HL-60 (cell line): Measurements from ENCODE around the gene SMC1A.
"Not testable (repeated sequence)": the region's sequence is repeated elsewhere in the genome, so short reads cannot be mapped to it uniquely, and the experiment has no call there.

Experiments
- DNase-seq, 2 experiments: peaks; one replicate each; pipeline ENCODE4 v3.0.0-alpha.2; 2010 to 2020; ENCODE audit warnings: low read depth in 1 of 2, low spot score in 1 of 2
- H3K27ac ChIP-seq: fragments of 250-450 bp; sonication (Bioruptor Pico); replicated peaks from 2 replicates; pipeline ENCODE4 v1.5.1; 2020; ENCODE audit warnings: mild to moderate bottlenecking, moderate library complexity
- H3K27me3 ChIP-seq: fragments of 250-450 bp; sonication (Bioruptor Pico); 2 replicates; pipeline ENCODE4 v1.5.1; 2021; ENCODE audit warnings: mild to moderate bottlenecking, moderate library complexity; ENCODE audit not compliant: insufficient read depth, poor library complexity, severe bottlenecking
- H3K4me3 ChIP-seq: replicated peaks from 2 replicates; pipeline ENCODE4 v1.5.1; 2011; ENCODE audit warnings: mild to moderate bottlenecking, control low read depth, low read length; ENCODE audit not compliant: insufficient read depth
- CTCF ChIP-seq: IDR thresholded peaks from one replicate; pipeline ENCODE4 v1.5.1; 2011; ENCODE audit warnings: low read length, control low read depth, inconsistent platforms; ENCODE audit not compliant: insufficient read depth
- GABPA ChIP-seq: IDR thresholded peaks from 2 replicates; pipeline ENCODE4 v1.6.1; 2012; ENCODE audit warnings: low read depth
- POLR2AphosphoS5 ChIP-seq: IDR thresholded peaks from 2 replicates; pipeline ENCODE4 v1.6.1; 2012; ENCODE audit warnings: low read depth
- SPI1 ChIP-seq: IDR thresholded peaks from 2 replicates; pipeline ENCODE4 v1.6.1; 2012; ENCODE audit warnings: low read depth, mild to moderate bottlenecking, borderline replicate concordance
- TF ChIP-seq, protein P1 (sequence below): IDR thresholded peaks from 2 replicates; pipeline ENCODE4 v1.6.1; 2012; ENCODE audit warnings: low read depth; ENCODE audit not compliant: insufficient replicate concordance

The SMC1A gene

DNA sequence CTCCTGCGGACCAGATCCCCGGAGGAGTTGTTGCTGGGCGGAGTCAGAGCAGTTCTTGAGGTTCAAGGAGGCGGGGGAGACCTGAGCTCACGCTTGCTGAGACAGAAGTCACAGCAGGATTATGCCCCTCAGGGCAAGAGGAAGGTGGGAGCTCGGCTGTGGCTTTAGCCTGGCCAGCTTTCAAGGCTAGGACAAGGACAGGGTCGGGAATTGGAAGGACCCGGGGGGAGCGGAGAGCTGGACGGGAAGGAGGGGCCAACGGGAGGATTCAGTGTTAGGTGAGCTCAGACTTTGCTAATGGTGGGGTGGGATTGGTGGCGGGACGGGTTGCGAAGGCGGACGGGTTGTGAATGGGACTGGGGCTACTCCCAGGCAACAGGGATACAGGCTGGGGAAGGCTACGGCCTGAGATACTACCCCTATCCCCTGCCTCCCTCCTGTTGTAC, 430 bp upstream of the SMC1A start, which contains the start of gene RIBC1:
Gene RIBC1, plus strand, starts transcription at position 13 of the 446 bp plus-strand sequence. CDS start 3,404 bp downstream, outside the sequence.
- Histone ChIP-seq H3K27me3 (no peaks in the 10 kb centered on the region), H3K27ac (peak within 1 kb of the TSS; percentile 98), H3K4me3 (peak within 1 kb of the TSS; percentile 57)
- no peak for DNase-seq
- TF ChIP-seq GABPA (no peak), CTCF (no peak), SPI1 (no peak), POLR2AphosphoS5 (no peak)
- TF ChIP-seq, protein P1, sequence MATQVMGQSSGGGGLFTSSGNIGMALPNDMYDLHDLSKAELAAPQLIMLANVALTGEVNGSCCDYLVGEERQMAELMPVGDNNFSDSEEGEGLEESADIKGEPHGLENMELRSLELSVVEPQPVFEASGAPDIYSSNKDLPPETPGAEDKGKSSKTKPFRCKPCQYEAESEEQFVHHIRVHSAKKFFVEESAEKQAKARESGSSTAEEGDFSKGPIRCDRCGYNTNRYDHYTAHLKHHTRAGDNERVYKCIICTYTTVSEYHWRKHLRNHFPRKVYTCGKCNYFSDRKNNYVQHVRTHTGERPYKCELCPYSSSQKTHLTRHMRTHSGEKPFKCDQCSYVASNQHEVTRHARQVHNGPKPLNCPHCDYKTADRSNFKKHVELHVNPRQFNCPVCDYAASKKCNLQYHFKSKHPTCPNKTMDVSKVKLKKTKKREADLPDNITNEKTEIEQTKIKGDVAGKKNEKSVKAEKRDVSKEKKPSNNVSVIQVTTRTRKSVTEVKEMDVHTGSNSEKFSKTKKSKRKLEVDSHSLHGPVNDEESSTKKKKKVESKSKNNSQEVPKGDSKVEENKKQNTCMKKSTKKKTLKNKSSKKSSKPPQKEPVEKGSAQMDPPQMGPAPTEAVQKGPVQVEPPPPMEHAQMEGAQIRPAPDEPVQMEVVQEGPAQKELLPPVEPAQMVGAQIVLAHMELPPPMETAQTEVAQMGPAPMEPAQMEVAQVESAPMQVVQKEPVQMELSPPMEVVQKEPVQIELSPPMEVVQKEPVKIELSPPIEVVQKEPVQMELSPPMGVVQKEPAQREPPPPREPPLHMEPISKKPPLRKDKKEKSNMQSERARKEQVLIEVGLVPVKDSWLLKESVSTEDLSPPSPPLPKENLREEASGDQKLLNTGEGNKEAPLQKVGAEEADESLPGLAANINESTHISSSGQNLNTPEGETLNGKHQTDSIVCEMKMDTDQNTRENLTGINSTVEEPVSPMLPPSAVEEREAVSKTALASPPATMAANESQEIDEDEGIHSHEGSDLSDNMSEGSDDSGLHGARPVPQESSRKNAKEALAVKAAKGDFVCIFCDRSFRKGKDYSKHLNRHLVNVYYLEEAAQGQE = no peak

DNA sequence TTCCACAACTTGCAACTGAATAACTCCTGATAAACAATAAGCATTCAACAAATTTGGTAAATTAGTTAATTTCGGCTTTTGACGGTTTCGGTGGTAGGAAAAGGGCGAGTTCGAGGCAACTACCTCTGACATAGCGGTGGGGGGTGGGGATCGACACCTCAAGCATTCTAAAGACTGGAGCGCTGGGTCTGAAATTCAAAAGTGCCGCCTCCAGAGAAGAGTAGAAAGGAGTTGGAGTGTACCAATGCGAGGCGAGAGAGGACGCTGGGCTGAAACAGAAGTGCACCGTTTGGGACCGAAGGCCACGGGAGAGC, 725 bp downstream of the SMC1A start:
- H3K4me3 ChIP-seq = peak overlapping the region; percentile 57
- H3K27ac ChIP-seq = peak overlapping the region; percentile 98
- DNase-seq = no peak
- TF ChIP-seq SPI1 (no peak), GABPA (no peak), CTCF (no peak), POLR2AphosphoS5 (no peak)
- TF ChIP-seq, protein P1 = no peak
- no peaks in the 10 kb centered on the region for H3K27me3 ChIP-seq

DNA sequence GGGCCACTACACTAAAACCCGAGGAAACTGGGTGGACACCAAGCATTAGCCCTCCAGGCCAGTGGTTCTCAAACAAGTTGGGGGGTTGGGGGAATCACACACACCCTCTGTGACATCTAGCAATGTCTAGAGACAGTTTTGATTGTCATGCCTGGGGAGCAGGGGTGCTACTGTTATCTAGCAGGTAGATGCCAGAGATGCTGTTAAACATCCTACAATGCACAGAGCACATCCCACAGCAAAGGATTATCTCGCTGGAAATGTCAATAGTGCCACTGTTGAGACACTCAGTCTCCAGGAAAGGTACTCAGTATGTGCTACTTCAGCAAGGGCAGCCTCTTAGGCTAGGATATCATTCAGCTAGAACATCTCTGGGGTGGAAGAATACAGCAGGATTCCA, 1.3 kb downstream of the SMC1A start:
- H3K27ac ChIP-seq = peak overlapping the region; percentile 98
- H3K4me3 ChIP-seq = peak overlapping the region; percentile 57
- TF ChIP-seq SPI1 (no peak), GABPA (no peak), POLR2AphosphoS5 (no peak), CTCF (no peak)
- no peak for DNase-seq
- H3K27me3 ChIP-seq = no peaks in the 10 kb centered on the region

GRCh38 chrX:53420351-53420750, 2.1 kb downstream of the SMC1A start:
- H3K4me3 ChIP-seq, H3K27me3 ChIP-seq, H3K27ac ChIP-seq, DNase-seq: not testable (repeated sequence)
